DND-41 (cell line): ENCODE results near the gene GRIK3.

ENCODE experiments used
- ATAC-seq: fragments of 200-7000 bp; cut with Tn5 transposase; 3 replicates; pipeline ENCODE4 v1.9.1; 2021; ENCODE audit warnings: low read depth; ENCODE audit not compliant: insufficient read depth
- DNase-seq: peaks from one replicate; pipeline ENCODE4 v3.0.0-alpha.2; 2020
- H2AFZ ChIP-seq: 2 replicates; pipeline ENCODE4 v1.6.0; 2012; ENCODE audit warnings: low read depth, low read length
- H3K27ac ChIP-seq: 2 replicates; pipeline ENCODE4 v1.5.1; 2012; ENCODE audit warnings: low read length, inconsistent platforms
- H3K27me3 ChIP-seq: fragments of 200-600 bp; sonication (generic); 2 replicates; pipeline ENCODE4 v1.6.0; 2012; ENCODE audit warnings: low read length, mild to moderate bottlenecking, inconsistent platforms; ENCODE audit not compliant: insufficient read depth, poor library complexity
- H3K36me3 ChIP-seq: 2 replicates; pipeline ENCODE4 v1.5.1; 2012; ENCODE audit warnings: low read length, inconsistent platforms; ENCODE audit not compliant: insufficient read depth
- H3K4me1 ChIP-seq: 2 replicates; pipeline ENCODE4 v1.5.1; 2012; ENCODE audit warnings: mild to moderate bottlenecking, low read length; ENCODE audit not compliant: insufficient read depth
- H3K4me2 ChIP-seq: 2 replicates; pipeline ENCODE4 v1.6.0; 2012; ENCODE audit warnings: mild to moderate bottlenecking, moderate library complexity, low read length, inconsistent platforms; ENCODE audit not compliant: insufficient read depth
- H3K4me3 ChIP-seq, 2 experiments: fragments of 200-600 bp in 1 of 2; shearing (Covaris generic) in 1 of 2; 2 replicates each; pipeline ENCODE4 v1.5.1; 2012 to 2016; ENCODE audit warnings: inconsistent platforms in 2 of 2, low read length in 2 of 2, mild to moderate bottlenecking in 2 of 2, low read depth in 1 of 2, moderate library complexity in 1 of 2
- H3K79me2 ChIP-seq: 2 replicates; pipeline ENCODE4 v1.6.0; 2012; ENCODE audit warnings: low read length, inconsistent platforms; ENCODE audit not compliant: insufficient read depth
- H3K9ac ChIP-seq: 2 replicates; pipeline ENCODE4 v1.6.0; 2012; ENCODE audit warnings: low read depth, mild to moderate bottlenecking, inconsistent platforms, low read length, moderate library complexity
- H3K9me3 ChIP-seq: 2 replicates; pipeline ENCODE4 v1.5.1; 2012; ENCODE audit warnings: low read length, moderate library complexity, mild to moderate bottlenecking, inconsistent platforms; ENCODE audit not compliant: insufficient read depth, severe bottlenecking
- H4K20me1 ChIP-seq: 2 replicates; pipeline ENCODE4 v1.6.0; 2012; ENCODE audit warnings: low read length; ENCODE audit not compliant: insufficient read depth
- EZH2 ChIP-seq: IDR thresholded peaks from 3 replicates; pipeline ENCODE4 v1.6.1; 2012; ENCODE audit warnings: borderline replicate concordance, low read depth, mild to moderate bottlenecking, moderate library complexity, low read length, inconsistent platforms; ENCODE audit not compliant: severe bottlenecking
- TF ChIP-seq, protein P1 (sequence below): IDR thresholded peaks from 2 replicates; pipeline ENCODE4 v1.5.1; 2012; ENCODE audit warnings: borderline replicate concordance, low read length, moderate library complexity, mild to moderate bottlenecking; ENCODE audit not compliant: poor library complexity, severe bottlenecking; ENCODE audit errors: extremely low read depth

Gene GRIK3

GRCh38 chr1:37038227-37039093 lies 4.1 kb upstream of the GRIK3 start:
- Histone ChIP-seq H4K20me1 (peaks cover 5% of the 10 kb centered on the region; the same call in 1 of the 2 replicates), H2AFZ (no peak overlapping the region), H3K36me3 (no peaks in the 10 kb centered on the region), H3K9me3 (no peaks in the 10 kb centered on the region), H3K4me1 (no peaks in the 10 kb centered on the region), H3K27ac (no peak overlapping the region), H3K4me3 (no peak overlapping the region), H3K9ac (no peak overlapping the region), H3K4me2 (no peak overlapping the region), H3K79me2 (no peaks in the 10 kb centered on the region), H3K27me3 (peaks cover 19% of the 10 kb centered on the region)
- TF ChIP-seq EZH2, result no peak
- TF ChIP-seq, protein P1, sequence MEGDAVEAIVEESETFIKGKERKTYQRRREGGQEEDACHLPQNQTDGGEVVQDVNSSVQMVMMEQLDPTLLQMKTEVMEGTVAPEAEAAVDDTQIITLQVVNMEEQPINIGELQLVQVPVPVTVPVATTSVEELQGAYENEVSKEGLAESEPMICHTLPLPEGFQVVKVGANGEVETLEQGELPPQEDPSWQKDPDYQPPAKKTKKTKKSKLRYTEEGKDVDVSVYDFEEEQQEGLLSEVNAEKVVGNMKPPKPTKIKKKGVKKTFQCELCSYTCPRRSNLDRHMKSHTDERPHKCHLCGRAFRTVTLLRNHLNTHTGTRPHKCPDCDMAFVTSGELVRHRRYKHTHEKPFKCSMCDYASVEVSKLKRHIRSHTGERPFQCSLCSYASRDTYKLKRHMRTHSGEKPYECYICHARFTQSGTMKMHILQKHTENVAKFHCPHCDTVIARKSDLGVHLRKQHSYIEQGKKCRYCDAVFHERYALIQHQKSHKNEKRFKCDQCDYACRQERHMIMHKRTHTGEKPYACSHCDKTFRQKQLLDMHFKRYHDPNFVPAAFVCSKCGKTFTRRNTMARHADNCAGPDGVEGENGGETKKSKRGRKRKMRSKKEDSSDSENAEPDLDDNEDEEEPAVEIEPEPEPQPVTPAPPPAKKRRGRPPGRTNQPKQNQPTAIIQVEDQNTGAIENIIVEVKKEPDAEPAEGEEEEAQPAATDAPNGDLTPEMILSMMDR, result no peak
- ATAC-seq (no peak), DNase-seq (no peak)

DNA sequence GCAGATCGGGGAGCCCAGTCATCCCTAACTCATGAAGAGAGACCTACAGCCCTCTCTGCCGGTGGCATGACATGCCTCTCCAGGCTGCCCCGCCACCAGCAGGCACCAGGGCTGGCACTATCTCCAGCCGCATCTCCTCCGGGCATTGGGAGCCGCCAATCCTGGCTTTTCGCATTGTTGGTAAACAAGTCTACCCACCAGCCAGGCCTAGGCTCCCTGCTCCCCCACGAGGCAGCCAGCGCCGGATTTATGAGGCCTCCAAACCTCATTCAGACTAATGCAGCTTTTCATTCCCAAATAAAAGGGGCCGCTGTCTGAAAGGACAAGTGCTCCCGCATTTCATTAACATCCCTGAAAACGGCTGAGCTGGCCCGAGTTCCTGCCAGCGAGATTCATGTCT lies 3.4 kb upstream of the GRIK3 start:
- H3K9ac ChIP-seq, result no peak overlapping the region
- no peak for DNase-seq
- TF ChIP-seq EZH2, result no peak
- TF ChIP-seq, protein P1, result no peak
- no peak overlapping the region for H3K27ac ChIP-seq
- H3K9me3 ChIP-seq, result no peaks in the 10 kb centered on the region
- H3K4me2 ChIP-seq, result no peak overlapping the region
- H3K27me3 ChIP-seq, result peaks cover 12% of the 10 kb centered on the region
- H3K4me1 ChIP-seq, result no peaks in the 10 kb centered on the region
- no peak overlapping the region for H3K4me3 ChIP-seq
- H2AFZ ChIP-seq, result no peak overlapping the region
- H3K36me3 ChIP-seq, result no peaks in the 10 kb centered on the region
- no peak for ATAC-seq
- H3K79me2 ChIP-seq, result no peaks in the 10 kb centered on the region
- H4K20me1 ChIP-seq, result peaks cover 5% of the 10 kb centered on the region; the same call in 1 of the 2 replicates

DNA sequence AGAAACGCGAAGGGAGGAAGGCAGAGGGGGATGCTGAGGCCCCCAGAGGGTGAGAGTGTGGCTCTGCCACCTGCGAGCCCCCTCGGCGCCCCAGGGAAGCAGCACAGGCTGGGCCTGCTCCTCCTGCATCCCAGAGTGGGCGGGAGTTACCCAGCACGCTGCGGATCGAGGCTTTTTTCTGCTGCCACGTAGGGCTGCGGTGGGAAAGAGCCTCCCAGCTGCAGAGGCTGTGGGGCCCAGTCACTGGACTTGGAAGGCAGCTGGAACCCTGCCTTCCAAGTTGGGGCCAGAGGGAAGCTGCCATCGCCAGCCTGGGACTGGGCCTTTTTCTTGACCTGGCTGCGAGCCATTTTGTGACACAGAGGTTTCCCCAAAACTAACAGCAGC lies 2.3 kb upstream of the GRIK3 start:
- no peaks in the 10 kb centered on the region for H3K36me3 ChIP-seq
- H3K79me2 ChIP-seq, result no peaks in the 10 kb centered on the region
- H3K4me2 ChIP-seq, result no peak overlapping the region
- H3K4me3 ChIP-seq, result no peak overlapping the region
- no peaks in the 10 kb centered on the region for H3K9me3 ChIP-seq
- H2AFZ ChIP-seq, result no peak overlapping the region
- H3K4me1 ChIP-seq, result no peaks in the 10 kb centered on the region
- ATAC-seq (no peak), DNase-seq (no peak)
- peaks cover 12% of the 10 kb centered on the region for H3K27me3 ChIP-seq
- no peak overlapping the region for H3K27ac ChIP-seq
- H3K9ac ChIP-seq, result no peak overlapping the region
- H4K20me1 ChIP-seq, result peaks cover 5% of the 10 kb centered on the region; the same call in 1 of the 2 replicates
- TF ChIP-seq, protein P1, result no peak
- TF ChIP-seq EZH2, result no peak
